Left colon (tissue), 2 donors: Measurements from ENCODE around the gene AVP. TPM values are rescaled to one million over a fixed set of nuclear protein-coding genes. Genes with fewer than 3 reads are reported as not detected.
"Not testable (repeated sequence)": the region's sequence is repeated elsewhere in the genome, so short reads cannot be mapped to it uniquely, and the experiment has no call there.

Source experiments
- ATAC-seq: fragments of 200-7000 bp; cut with Tn5 transposase; one replicate; pipeline ENCODE4 v1.9.1; 2020; ENCODE audit warnings: mild to moderate bottlenecking, moderate library complexity
- DNase-seq, 2 donors: peaks; one replicate each; pipeline ENCODE4 v3.0.0-alpha.2; 2020
- intact Hi-C, 2 donors: fragments of 100-400 bp; cut with DNase I in 1 of 2; cut with micrococcal nuclease in 1 of 2; formaldehyde crosslinking; loops; one replicate each; pipeline versions ENCODE4 v1.11.2 to v1.14.0; 2022; cut with DNase I, micrococcal nuclease
- total RNA-seq, 2 donors: library from RNA; stranded (reverse); fragmentation: NEBNext Ultra II Directional; extraction: Animal tissue kit (Norgen Biotek cat#: 25700); gene quantifications; one replicate each; pipeline ENCODE4 v1.2.1, GENCODE V29; 2021
- donor health status: DM: no; HTN: no; CAD: no.
- donor health status: DM: yes; HTN: yes; CAD: no.

Gene AVP
- total RNA-seq, 2 donors from 2014 or later, result not detected

DNA sequence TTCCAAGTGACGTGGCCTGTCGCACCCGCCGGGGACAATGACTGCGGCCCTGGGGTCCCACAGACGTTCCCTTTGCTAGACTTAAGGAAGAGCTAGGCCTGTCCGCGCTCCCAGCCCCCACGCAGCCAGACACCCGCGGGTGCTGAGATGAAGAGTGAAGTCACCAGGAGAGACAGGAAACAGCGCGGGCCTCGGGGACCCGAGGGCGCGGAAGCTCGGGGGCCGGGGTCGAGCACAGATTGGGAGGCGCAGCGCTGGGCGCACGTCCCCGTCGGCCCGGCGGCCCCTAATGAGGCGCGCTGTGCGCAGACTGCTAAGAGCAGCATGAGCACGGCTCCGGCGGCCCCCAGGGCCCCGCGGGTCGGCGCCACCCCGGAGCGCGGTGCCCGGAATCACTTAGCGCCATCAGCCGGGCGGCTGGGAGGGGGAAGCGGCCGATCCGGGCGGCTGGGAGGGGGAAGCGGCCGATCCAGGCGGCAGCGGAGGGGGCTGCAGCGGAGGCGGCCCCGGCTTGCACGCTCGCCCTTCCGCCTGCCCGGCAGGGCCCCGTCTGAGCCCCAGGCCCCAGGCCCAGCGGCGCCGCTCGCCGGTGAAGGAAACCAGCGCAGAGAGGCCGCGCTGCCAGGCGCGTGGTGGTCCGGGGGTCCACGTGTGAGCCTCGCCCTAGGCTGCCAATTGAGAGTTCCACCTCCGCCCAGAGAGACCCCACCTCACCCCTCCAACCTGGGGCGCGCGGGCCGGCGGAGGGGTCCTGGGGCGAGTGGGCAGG is 8.3 kb upstream of the AVP start:
- intact Hi-C loops, result no loop called here
- no peak for ATAC-seq

GRCh38 chr20:3090565-3090964 is 6.0 kb upstream of the AVP start:
- intact Hi-C loops, result no loop called here
- ATAC-seq (no peak), DNase-seq (no peak)

More for the DNA sequence above, 8.3 kb upstream of the AVP start:
- DNase-seq, result no peak

- ATAC-seq (no peak), DNase-seq (no peak)
- intact Hi-C loops, result no loop called here
Measured at GRCh38 chr20:3088031-3088430, 3.5 kb upstream of the AVP start.

- no peak for ATAC-seq
- intact Hi-C loops, result no loop called here
- no peak for DNase-seq
Measured at GRCh38 chr20:3085571-3086072, 1.1 kb upstream of the AVP start.

DNA sequence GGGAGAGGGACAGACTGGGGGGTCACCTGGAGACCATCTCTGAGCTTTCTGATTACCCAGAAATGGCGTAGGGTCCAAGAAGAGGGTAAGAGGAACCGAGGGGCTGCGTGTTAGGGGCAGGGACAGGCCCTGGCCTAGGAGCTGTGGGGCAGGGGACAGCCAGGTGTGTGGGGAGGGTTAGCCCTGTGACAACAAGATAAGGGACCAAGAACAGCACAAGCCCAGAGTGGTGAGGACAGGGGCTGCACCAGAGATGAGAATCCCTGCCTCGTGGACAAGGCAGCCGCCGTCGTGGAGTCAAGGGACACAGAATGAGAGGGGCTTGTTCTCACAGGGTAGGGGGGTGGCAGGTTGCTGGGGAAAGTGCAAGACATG is 449 bp upstream of the AVP start:
- intact Hi-C loops, result no loop called here

GRCh38 chr20:3082955-3083952 is 1.3 kb downstream of the AVP start:
- intact Hi-C loops, result no loop called here
- ATAC-seq (peak; percentile 27), DNase-seq (no peak)

More for the DNA sequence above, 449 bp upstream of the AVP start:
- no peak for ATAC-seq
- DNase-seq, result no peak

- DNase-seq, result no peak
- ATAC-seq, result no peak
- intact Hi-C loops, result no loop called here
Measured at GRCh38 chr20:3082306-3082951, 2.1 kb downstream of the AVP start.

DNA sequence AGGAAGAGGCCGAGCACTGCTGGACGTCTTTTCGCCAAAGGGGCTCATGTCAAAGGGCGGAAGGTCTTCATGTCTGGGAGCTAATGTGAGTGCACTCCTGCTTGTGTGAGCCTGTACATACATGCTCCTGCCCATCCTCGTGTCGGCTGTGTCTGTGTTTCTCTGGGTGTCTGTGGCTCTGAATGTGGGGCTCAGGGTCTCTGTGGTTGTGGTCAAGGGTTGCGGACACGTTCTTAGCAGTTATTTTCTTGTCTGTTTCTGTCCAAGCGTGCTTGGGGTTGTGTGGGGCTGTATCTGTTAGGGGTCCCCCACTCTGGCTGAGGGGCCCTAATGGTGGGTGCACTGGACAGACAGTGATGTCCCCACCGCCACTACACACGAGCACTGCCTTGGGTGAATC is 2.9 kb downstream of the AVP start:
- DNase-seq, result no peak
- intact Hi-C loops, result no loop called here
- ATAC-seq, result no peak

GRCh38 chr20:3080939-3081388 is 3.6 kb downstream of the AVP start:
- intact Hi-C loops, result no loop called here
- no peak for DNase-seq
- no peak for ATAC-seq

GRCh38 chr20:3077618-3078134 is 6.8 kb downstream of the AVP start:
- DNase-seq (no peak), ATAC-seq (no peak)
- intact Hi-C loops, result no loop called here

GRCh38 chr20:3075315-3075714 is 9.2 kb downstream of the AVP start:
- intact Hi-C loops, ATAC-seq: not testable (repeated sequence)

DNA sequence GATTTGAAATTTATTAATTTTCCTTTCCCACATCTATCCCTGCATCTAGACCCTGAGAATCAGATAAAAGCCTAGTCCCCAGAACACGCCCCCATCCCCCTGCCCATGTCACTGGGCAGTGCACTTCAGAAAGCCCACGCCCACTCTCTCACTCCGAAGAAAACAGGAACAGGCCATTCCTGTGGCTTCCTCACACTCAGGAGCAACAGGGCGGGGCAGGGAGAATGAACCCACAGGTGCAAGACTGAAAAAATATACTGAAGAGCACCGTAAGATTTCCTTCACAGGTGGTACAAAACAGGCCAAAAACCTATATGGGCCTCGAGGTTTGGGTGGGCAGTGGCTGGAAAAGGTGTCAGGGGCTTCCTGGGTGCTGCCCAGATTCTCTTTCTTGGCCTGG is 9.7 kb downstream of the AVP start:
- ATAC-seq (no peak), DNase-seq (no peak)
- intact Hi-C loops, result no loop called here

More at GRCh38 chr20:3075315-3075714, 9.2 kb downstream of the AVP start:
- not testable (repeated sequence) for DNase-seq

DNA sequence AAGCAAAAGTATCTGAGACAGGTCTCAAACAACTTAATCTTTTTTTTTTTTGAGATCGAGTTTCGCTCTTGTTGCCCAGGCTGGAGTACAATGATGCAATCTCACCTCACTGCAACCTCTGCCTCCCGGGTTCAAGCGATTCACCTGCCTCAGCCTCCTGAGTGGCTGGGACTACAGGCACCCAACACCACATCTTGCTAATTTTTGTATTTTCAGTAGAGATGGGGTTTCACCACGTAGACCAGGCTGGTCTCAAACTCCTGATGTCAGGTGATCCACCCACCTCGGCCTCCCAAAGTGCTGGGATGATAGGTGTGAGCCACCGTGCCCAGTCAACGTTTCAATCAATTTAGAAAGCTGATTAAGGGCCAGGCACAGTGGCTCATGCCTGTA is 11.3 kb downstream of the AVP start:
- intact Hi-C loops, ATAC-seq, DNase-seq: not testable (repeated sequence)

DNA sequence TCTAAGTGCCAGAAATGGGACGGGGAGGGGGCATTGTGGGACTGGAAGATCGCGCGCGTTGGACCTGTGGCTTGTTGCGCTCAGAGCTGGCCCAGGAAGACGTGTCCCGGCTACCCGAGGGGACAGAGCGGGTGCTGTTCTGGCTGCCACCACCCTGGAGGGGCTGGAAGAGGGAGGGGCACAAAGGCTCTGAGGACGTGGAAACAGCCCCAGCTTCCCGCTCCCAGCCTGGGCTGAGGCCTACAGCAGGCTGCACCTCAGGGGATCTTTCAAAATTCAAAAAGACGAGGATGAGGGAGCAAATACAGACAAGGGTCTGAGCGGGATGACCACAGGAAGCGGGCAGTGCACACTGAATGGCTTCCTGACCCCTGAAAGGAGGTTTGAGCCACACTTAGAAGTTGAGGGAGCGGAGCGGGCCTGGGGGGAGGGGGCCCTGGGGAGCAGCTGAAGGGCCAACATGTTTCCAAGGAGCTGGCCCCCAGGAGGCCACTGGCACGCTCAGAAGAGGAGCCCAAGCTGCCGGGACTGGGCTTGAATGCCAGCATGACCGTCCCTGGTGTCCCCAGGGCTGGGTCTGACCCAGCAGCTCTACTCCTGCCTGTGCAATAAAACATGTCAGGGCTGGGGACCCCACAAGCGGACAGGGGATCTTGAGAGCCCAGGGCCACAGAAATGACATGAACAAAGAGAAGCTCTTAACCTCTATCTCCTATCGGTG is 11.8 kb downstream of the AVP start:
- ATAC-seq (no peak), DNase-seq (no peak)
- intact Hi-C loops, result no loop called here

DNA sequence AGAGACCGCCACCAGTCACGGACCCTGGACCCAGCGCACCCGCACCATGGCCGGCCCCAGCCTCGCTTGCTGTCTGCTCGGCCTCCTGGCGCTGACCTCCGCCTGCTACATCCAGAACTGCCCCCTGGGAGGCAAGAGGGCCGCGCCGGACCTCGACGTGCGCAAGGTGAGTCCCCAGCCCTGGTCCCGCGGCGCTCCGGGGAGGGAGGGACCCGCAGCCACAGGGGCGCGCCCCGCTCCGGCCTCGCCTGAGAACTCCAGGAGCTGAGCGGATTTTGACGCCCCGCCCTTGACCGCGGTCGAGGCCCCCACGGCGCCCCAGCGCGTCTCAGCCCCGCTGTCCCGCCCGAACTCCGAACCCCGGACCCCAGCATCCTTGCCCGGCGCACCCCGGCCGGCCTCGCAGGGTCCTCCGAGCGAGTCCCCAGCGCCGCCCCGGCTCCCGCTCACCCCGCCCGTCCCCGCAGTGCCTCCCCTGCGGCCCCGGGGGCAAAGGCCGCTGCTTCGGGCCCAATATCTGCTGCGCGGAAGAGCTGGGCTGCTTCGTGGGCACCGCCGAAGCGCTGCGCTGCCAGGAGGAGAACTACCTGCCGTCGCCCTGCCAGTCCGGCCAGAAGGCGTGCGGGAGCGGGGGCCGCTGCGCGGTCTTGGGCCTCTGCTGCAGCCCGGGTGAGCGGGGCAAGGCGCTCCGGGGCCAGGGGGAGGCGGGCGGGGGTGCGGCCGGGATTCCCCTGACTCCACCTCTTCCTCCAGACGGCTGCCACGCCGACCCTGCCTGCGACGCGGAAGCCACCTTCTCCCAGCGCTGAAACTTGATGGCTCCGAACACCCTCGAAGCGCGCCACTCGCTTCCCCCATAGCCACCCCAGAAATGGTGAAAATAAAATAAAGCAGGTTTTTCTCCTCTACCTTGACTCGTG is 12.7 kb downstream of the AVP start, which contains the start of gene OXT:
TSS of gene OXT (plus strand) at position 11 of the 920 bp plus-strand sequence. CDS start at position 47, 36 bp downstream.
- ATAC-seq (peak; percentile 71), DNase-seq (peak in 1 of 2 donors; percentile 62)
- intact Hi-C loops, result no loop called here

DNA sequence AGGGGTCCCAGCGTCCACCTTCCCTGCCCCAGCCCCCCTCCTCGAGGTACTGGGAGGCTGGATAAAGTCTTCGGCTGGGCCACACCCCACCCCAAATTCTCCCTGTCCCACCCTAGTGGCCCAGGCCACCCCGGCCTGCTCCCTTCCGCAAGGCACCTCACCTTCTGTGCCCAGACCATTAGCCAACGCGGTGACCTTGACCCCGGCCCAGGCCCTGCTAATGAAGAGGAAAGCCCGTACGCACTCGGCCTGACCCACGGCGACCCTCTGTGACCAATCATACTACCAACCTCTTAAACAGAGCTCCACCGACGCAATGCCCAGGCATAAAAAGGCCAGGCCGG is 13.3 kb downstream of the AVP start:
- ATAC-seq, result no peak

GRCh38 chr20:3070725-3071124 is 13.8 kb downstream of the AVP start:
- intact Hi-C loops, result no loop called here
- ATAC-seq (no peak), DNase-seq (no peak)

More for the DNA sequence above, 13.3 kb downstream of the AVP start:
- intact Hi-C loops, result no loop called here
- no peak for DNase-seq
